CD4-positive, alpha-beta T cell treated with Interleukin-6 at 100 ng/mL for 8 hours (primary cell): ENCODE measurements around the gene AFDN.

Source experiments
- DNase-seq: peaks from one replicate; pipeline ENCODE4 v3.0.0-alpha.2; 2020; ENCODE audit warnings: mixed read lengths, low spot score

AFDN gene

GRCh38 chr6:167918548-167919278 lies 92.0 kb downstream of the AFDN start:
- no peak for DNase-seq

GRCh38 chr6:167919349-167919748 lies 92.6 kb downstream of the AFDN start:
- DNase-seq = no peak

GRCh38 chr6:167920165-167920564 lies 93.5 kb downstream of the AFDN start:
- DNase-seq = no peak

- no peak for DNase-seq
Measured at GRCh38 chr6:167921831-167922230, 95.1 kb downstream of the AFDN start.

- no peak for DNase-seq
Measured at GRCh38 chr6:167925026-167925425, 98.3 kb downstream of the AFDN start.

GRCh38 chr6:167927246-167927645 lies 100.5 kb downstream of the AFDN start:
- no peak for DNase-seq

GRCh38 chr6:167928111-167928510 lies 101.4 kb downstream of the AFDN start:
- DNase-seq = no peak

GRCh38 chr6:167930295-167930694 lies 103.6 kb downstream of the AFDN start:
- DNase-seq = no peak

- no peak for DNase-seq
Measured at GRCh38 chr6:167932468-167933276, 106.0 kb downstream of the AFDN start.

GRCh38 chr6:167933290-167933689 lies 106.6 kb downstream of the AFDN start:
- DNase-seq = no peak

- DNase-seq = no peak
Measured at GRCh38 chr6:167933847-167934246, 107.1 kb downstream of the AFDN start.

- no peak for DNase-seq
Measured at GRCh38 chr6:167934426-167934864, 107.7 kb downstream of the AFDN start.

- no peak for DNase-seq
Measured at GRCh38 chr6:167936051-167936450, 109.3 kb downstream of the AFDN start.

GRCh38 chr6:167937301-167937700 lies 110.6 kb downstream of the AFDN start:
- no peak for DNase-seq

GRCh38 chr6:167937948-167938911 lies 111.5 kb downstream of the AFDN start:
- DNase-seq = no peak

- no peak for DNase-seq
Measured at GRCh38 chr6:167941822-167942221, 115.1 kb downstream of the AFDN start.

GRCh38 chr6:167944130-167944529 lies 117.4 kb downstream of the AFDN start:
- DNase-seq = no peak

GRCh38 chr6:167946007-167946406 lies 119.3 kb downstream of the AFDN start:
- no peak for DNase-seq

- no peak for DNase-seq
Measured at GRCh38 chr6:167946604-167947003, 119.9 kb downstream of the AFDN start.

- no peak for DNase-seq
Measured at GRCh38 chr6:167947716-167948115, 121.0 kb downstream of the AFDN start.

GRCh38 chr6:167948716-167949115 lies 122.0 kb downstream of the AFDN start:
- DNase-seq = no peak

- no peak for DNase-seq
Measured at GRCh38 chr6:167949121-167949684, 122.5 kb downstream of the AFDN start.
